ENCODE data around the gene TAF1A. TPM values are rescaled to one million over a fixed set of nuclear protein-coding genes. Genes with fewer than 3 reads are reported as not detected.

The TAF1A gene
- total RNA-seq, 1 experiment from 2014 or later = 19.3 TPM

GRCh38 chr1:222592171-222592570 lies 2.4 kb upstream of the TAF1A start:
- TF ChIP-seq EZH2 (IDR thresholded peaks at IDR 0.05; ENCODE audit: borderline replicate concordance, low read depth, low read length, poor library complexity, severe bottlenecking) (no peak), CTCF (conservative IDR thresholded peaks at IDR 0.05; ENCODE audit: low read depth, low read length) (no peak)
- Histone ChIP-seq H3K36me3 (ENCODE audit: insufficient read depth, low read length, poor library complexity, severe bottlenecking) (peaks cover 2% of the 10 kb centered on the region), H3K9me3 (ENCODE audit: low read depth, low read length, poor library complexity, severe bottlenecking) (peaks cover 5% of the 10 kb centered on the region), H3K27ac (ENCODE audit: low read depth, low read length, poor library complexity, severe bottlenecking) (no peak overlapping the region), H3K4me3 (ENCODE audit: low read depth, low read length, poor library complexity, severe bottlenecking) (no peak overlapping the region), H3K4me1 (ENCODE audit: insufficient read depth, low read length, poor library complexity, severe bottlenecking) (peaks cover 11% of the 10 kb centered on the region), H3K27me3 (replicated peaks; ENCODE audit: insufficient read depth, low read depth, low read length, poor library complexity) (no peaks in the 10 kb centered on the region)
- intact Hi-C loops (cut with micrococcal nuclease; ENCODE audit: unreplicated experiment) = no loop called here
- CTCF ChIA-PET = no interaction called here
- no peak for DNase-seq (ENCODE audit: low spot score)
- BruUV-seq (replicated peaks) = no TSS peak
- POLR2A ChIA-PET (ENCODE audit: low non-redundant PET) = no interaction called here

GRCh38 chr1:222588135-222588534 lies 1.6 kb downstream of the TAF1A start:
- no TSS peak for BruUV-seq (replicated peaks)
- intact Hi-C loops (cut with micrococcal nuclease; ENCODE audit: unreplicated experiment) = no loop called here
- peaks cover 11% of the 10 kb centered on the region for H3K4me1 ChIP-seq (ENCODE audit: insufficient read depth, low read length, poor library complexity, severe bottlenecking)
- no peak for TF ChIP-seq EZH2 (IDR thresholded peaks at IDR 0.05; ENCODE audit: borderline replicate concordance, low read depth, low read length, poor library complexity, severe bottlenecking)
- no peak for TF ChIP-seq CTCF (conservative IDR thresholded peaks at IDR 0.05; ENCODE audit: low read depth, low read length)
- ChIA-PET CTCF (no interaction called here), POLR2A (ENCODE audit: low non-redundant PET) (no interaction called here)
- peaks cover 23% of the 10 kb centered on the region for H3K36me3 ChIP-seq (ENCODE audit: insufficient read depth, low read length, poor library complexity, severe bottlenecking)
- no peak for DNase-seq (ENCODE audit: low spot score)
- H3K4me3 ChIP-seq (ENCODE audit: low read depth, low read length, poor library complexity, severe bottlenecking) = no peak overlapping the region
- H3K9me3 ChIP-seq (ENCODE audit: low read depth, low read length, poor library complexity, severe bottlenecking) = no peaks in the 10 kb centered on the region
- H3K27me3 ChIP-seq (replicated peaks; ENCODE audit: insufficient read depth, low read depth, low read length, poor library complexity) = no peaks in the 10 kb centered on the region
- H3K27ac ChIP-seq (ENCODE audit: low read depth, low read length, poor library complexity, severe bottlenecking) = no peak overlapping the region

GRCh38 chr1:222586842-222587241 lies 2.9 kb downstream of the TAF1A start:
- Histone ChIP-seq H3K27ac (ENCODE audit: low read depth, low read length, poor library complexity, severe bottlenecking) (no peak overlapping the region), H3K4me3 (ENCODE audit: low read depth, low read length, poor library complexity, severe bottlenecking) (no peak overlapping the region), H3K27me3 (replicated peaks; ENCODE audit: insufficient read depth, low read depth, low read length, poor library complexity) (no peaks in the 10 kb centered on the region), H3K36me3 (ENCODE audit: insufficient read depth, low read length, poor library complexity, severe bottlenecking) (peaks cover 33% of the 10 kb centered on the region), H3K4me1 (ENCODE audit: insufficient read depth, low read length, poor library complexity, severe bottlenecking) (peaks cover 23% of the 10 kb centered on the region), H3K9me3 (ENCODE audit: low read depth, low read length, poor library complexity, severe bottlenecking) (no peaks in the 10 kb centered on the region)
- intact Hi-C loops (cut with micrococcal nuclease; ENCODE audit: unreplicated experiment) = no loop called here
- ChIA-PET POLR2A (ENCODE audit: low non-redundant PET) (no interaction called here), CTCF (no interaction called here)
- no peak for DNase-seq (ENCODE audit: low spot score)
- BruUV-seq (replicated peaks) = no TSS peak
- TF ChIP-seq EZH2 (IDR thresholded peaks at IDR 0.05; ENCODE audit: borderline replicate concordance, low read depth, low read length, poor library complexity, severe bottlenecking) (no peak), CTCF (conservative IDR thresholded peaks at IDR 0.05; ENCODE audit: low read depth, low read length) (no peak)
